HG02763 (cell line): Measurements from ENCODE around the gene TBKBP1.

Experiments used
- ATAC-seq: cut with Tn5 transposase; IDR thresholded peaks from one replicate; pipeline ENCODE4 v1.9.1; 2021; ENCODE audit warnings: mild to moderate bottlenecking, moderate library complexity; ENCODE audit not compliant: unreplicated experiment

TBKBP1 gene

GRCh38 chr17:47760409-47761140 lies 66.6 kb downstream of the TBKBP1 start:
- no peak for ATAC-seq
